Activated T-cell treated with anti-CD3 and anti-CD28 coated beads, Interleukin-2, amount 50 U/mL, for 4 hours (primary cell): ENCODE data around the gene FXN. TPM values are rescaled to one million over a fixed set of nuclear protein-coding genes. Genes with fewer than 3 reads are reported as not detected.
"Not testable (repeated sequence)": the region's sequence is repeated elsewhere in the genome, so short reads cannot be mapped to it uniquely, and the experiment has no call there.

Experiments used
- ATAC-seq, 2 donors: fragments of 200-7000 bp; cut with Tn5 transposase; one replicate each; pipeline ENCODE4 v1.10.0; 2021
- DNase-seq: peaks from one replicate; pipeline ENCODE4 v3.0.0-alpha.2; 2020
- H3K27me3 Mint-ChIP-seq: one replicate; pipeline ENCODE4 v1.8.0; 2021; ENCODE audit warnings: low read depth, mixed read lengths
- H3K36me3 Mint-ChIP-seq: one replicate; pipeline ENCODE4 v1.8.0; 2022; ENCODE audit warnings: mixed read lengths; ENCODE audit not compliant: insufficient read depth
- H3K4me1 Mint-ChIP-seq: one replicate; pipeline ENCODE4 v1.8.0; 2021; ENCODE audit warnings: low read depth, mixed read lengths
- H3K4me3 Mint-ChIP-seq: one replicate; pipeline ENCODE4 v1.8.0; 2021; ENCODE audit warnings: mild to moderate bottlenecking, moderate library complexity, mixed read lengths
- H3K9me3 Mint-ChIP-seq: one replicate; pipeline ENCODE4 v1.8.0; 2021; ENCODE audit warnings: mixed read lengths
- total RNA-seq, 3 donors: library from RNA; stranded (reverse); gene quantifications; one replicate each; pipeline ENCODE4 v1.2.1, GENCODE V29; 2021

FXN gene
- total RNA-seq, 3 donors from 2014 or later = 46.4 to 49.4 (median 46.7) TPM

- H3K9me3 Mint-ChIP-seq = no peaks in the 10 kb centered on the region
- no peak for ATAC-seq
- H3K4me3 Mint-ChIP-seq = no peak overlapping the region
- H3K27me3 Mint-ChIP-seq = no peaks in the 10 kb centered on the region
- H3K36me3 Mint-ChIP-seq = peaks cover 2% of the 10 kb centered on the region
- H3K4me1 Mint-ChIP-seq = no peaks in the 10 kb centered on the region
- DNase-seq = no peak
Measured at GRCh38 chr9:69089491-69089890, 53.9 kb downstream of the FXN start.

GRCh38 chr9:69090140-69090750 lies 54.7 kb downstream of the FXN start:
- no peak overlapping the region for H3K4me3 Mint-ChIP-seq
- ATAC-seq (no peak), DNase-seq (no peak)
- H3K27me3 Mint-ChIP-seq = no peaks in the 10 kb centered on the region
- no peaks in the 10 kb centered on the region for H3K9me3 Mint-ChIP-seq
- H3K36me3 Mint-ChIP-seq = peaks cover 2% of the 10 kb centered on the region
- no peaks in the 10 kb centered on the region for H3K4me1 Mint-ChIP-seq

GRCh38 chr9:69090946-69091345 lies 55.4 kb downstream of the FXN start:
- no peak overlapping the region for H3K4me3 Mint-ChIP-seq
- no peaks in the 10 kb centered on the region for H3K4me1 Mint-ChIP-seq
- H3K27me3 Mint-ChIP-seq = no peaks in the 10 kb centered on the region
- no peaks in the 10 kb centered on the region for H3K9me3 Mint-ChIP-seq
- no peak for ATAC-seq
- DNase-seq = no peak
- H3K36me3 Mint-ChIP-seq = peaks cover 2% of the 10 kb centered on the region

DNA sequence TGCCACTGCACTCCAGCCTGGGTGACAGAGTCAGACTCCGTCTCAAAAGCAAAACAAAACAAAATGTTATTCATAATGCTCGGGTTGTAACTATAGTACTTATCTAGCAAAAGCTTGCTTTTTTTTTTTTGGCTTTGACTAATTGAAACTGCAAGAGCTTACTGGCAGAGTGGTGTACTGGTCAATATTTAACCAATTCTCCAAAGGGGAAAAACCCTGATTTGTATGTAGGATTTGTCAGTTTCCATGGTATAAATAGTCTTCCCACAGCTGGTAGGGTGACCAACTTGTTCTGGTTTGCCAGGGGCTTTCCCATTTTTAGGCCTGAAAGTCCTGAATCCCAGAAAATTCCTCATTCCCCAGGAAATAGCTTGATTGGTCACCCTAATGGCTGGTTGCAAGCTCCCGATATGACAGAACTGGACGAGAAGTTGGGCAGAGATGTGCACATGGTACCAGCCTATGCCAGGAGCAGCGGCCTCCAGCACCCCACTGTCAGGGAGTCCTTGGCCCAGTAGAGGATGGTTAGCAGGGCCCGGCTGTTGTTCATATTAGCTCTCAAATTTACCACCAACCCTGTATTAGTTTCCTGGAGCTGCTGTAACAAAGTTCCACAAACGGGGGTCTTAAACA lies 58.0 kb downstream of the FXN start:
- no peak overlapping the region for H3K4me3 Mint-ChIP-seq
- no peaks in the 10 kb centered on the region for H3K36me3 Mint-ChIP-seq
- no peak for ATAC-seq
- H3K9me3 Mint-ChIP-seq = no peaks in the 10 kb centered on the region
- no peaks in the 10 kb centered on the region for H3K27me3 Mint-ChIP-seq
- DNase-seq = no peak
- H3K4me1 Mint-ChIP-seq = no peaks in the 10 kb centered on the region

DNA sequence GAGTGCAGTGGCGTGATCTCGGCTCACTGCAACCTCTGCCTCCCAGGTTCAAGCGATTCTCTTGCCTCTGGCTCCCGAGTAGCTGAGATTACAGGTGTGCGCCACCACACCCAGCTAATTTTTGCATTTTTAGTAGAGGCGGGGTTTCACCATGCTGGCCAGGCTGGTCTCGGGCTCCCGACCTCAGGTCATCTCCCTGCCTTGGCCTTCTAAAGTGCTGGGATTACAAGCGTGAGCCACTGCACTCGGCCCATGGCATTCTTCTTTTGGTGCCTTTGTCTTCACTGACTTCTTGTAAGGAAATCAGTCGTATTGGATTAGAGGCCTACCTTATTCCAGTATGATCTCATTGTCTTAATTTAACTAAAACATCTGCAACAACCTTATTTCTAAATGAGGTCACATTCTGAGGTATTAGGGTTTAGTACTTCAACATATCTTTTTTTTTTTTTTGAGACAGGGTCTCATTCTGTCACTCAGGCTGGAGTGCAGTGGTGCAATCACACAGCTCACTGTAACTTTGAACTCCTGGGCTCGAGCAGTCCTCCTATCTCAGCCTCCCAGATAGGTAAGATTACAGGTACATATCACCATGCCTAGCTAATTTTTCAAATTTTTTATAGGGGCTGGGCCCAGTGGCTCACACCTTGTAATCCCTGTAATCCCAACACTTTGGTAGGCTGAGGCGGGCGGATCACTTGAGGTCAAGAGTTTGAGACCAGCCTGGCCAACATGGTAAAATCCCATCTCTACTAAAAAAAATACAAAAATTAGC lies 59.0 kb downstream of the FXN start:
- not testable (repeated sequence) for DNase-seq, H3K36me3 Mint-ChIP-seq, H3K27me3 Mint-ChIP-seq, H3K4me1 Mint-ChIP-seq, ATAC-seq, H3K4me3 Mint-ChIP-seq, H3K9me3 Mint-ChIP-seq

GRCh38 chr9:69097064-69097463 lies 61.5 kb downstream of the FXN start:
- no peaks in the 10 kb centered on the region for H3K27me3 Mint-ChIP-seq
- H3K36me3 Mint-ChIP-seq = peaks cover 3% of the 10 kb centered on the region
- H3K4me3 Mint-ChIP-seq = no peak overlapping the region
- H3K9me3 Mint-ChIP-seq = no peaks in the 10 kb centered on the region
- no peak for DNase-seq
- no peaks in the 10 kb centered on the region for H3K4me1 Mint-ChIP-seq
- ATAC-seq = no peak

GRCh38 chr9:69097923-69098593 lies 62.5 kb downstream of the FXN start:
- Mint-ChIP-seq H3K9me3 (no peaks in the 10 kb centered on the region), H3K4me1 (no peaks in the 10 kb centered on the region), H3K36me3 (peaks cover 3% of the 10 kb centered on the region), H3K27me3 (no peaks in the 10 kb centered on the region), H3K4me3 (no peak overlapping the region)
- ATAC-seq = no peak
- DNase-seq = no peak

- not testable (repeated sequence) for H3K4me1 Mint-ChIP-seq, H3K9me3 Mint-ChIP-seq, ATAC-seq, H3K27me3 Mint-ChIP-seq, H3K4me3 Mint-ChIP-seq, H3K36me3 Mint-ChIP-seq, DNase-seq
Measured at GRCh38 chr9:69103348-69103996, 67.9 kb downstream of the FXN start.

- no peaks in the 10 kb centered on the region for H3K27me3 Mint-ChIP-seq
- H3K4me3 Mint-ChIP-seq = no peak overlapping the region
- H3K9me3 Mint-ChIP-seq = no peaks in the 10 kb centered on the region
- DNase-seq = no peak
- H3K4me1 Mint-ChIP-seq = no peaks in the 10 kb centered on the region
- H3K36me3 Mint-ChIP-seq = peaks cover 3% of the 10 kb centered on the region
- no peak for ATAC-seq
Measured at GRCh38 chr9:69104830-69105527, 69.4 kb downstream of the FXN start.

DNA sequence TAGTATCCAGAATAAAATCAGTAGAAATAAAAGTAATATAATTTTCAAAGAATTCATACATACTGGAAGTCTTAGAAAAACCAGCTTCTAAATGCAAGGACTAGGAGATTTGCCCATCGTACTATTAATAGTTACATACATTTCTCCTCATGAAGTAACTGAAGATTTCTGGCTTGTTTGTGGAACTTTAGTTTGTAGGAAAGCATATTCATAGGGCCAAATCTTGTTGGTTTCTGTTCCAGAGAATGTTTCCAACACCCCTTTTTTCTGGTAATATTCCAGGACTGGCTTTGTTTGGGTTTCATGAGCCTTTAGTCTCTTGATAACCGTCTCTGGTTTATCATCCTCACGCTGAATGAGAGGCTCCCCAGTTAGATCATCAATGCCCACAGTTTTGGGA lies 72.2 kb downstream of the FXN start:
- Mint-ChIP-seq H3K9me3 (no peaks in the 10 kb centered on the region), H3K27me3 (no peaks in the 10 kb centered on the region), H3K36me3 (no peaks in the 10 kb centered on the region), H3K4me1 (no peaks in the 10 kb centered on the region), H3K4me3 (no peak overlapping the region)
- ATAC-seq = no peak
- DNase-seq = no peak

GRCh38 chr9:69108706-69109105 lies 73.2 kb downstream of the FXN start:
- not testable (repeated sequence) for DNase-seq, H3K27me3 Mint-ChIP-seq, H3K4me1 Mint-ChIP-seq, H3K9me3 Mint-ChIP-seq, H3K36me3 Mint-ChIP-seq, ATAC-seq, H3K4me3 Mint-ChIP-seq

DNA sequence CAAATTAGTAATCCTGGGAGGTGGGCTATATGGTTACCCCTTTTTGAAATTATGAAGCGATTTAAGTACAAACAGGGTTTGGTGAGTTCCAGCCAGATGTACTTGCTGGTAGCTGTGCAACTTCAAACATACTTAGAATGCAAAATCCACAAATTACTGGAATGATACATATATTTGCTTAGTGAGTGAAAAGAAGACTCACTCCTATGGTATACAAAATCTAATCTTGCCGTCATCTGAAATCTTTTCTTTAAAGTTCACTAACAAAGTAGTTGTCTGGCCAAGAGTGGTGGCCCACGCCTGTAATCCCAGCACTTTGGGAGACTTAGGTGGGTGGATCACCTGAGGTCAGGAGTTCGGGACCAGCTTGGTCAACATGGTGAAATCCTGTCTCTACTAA lies 73.6 kb downstream of the FXN start:
- ATAC-seq = no peak
- Mint-ChIP-seq H3K4me1 (no peaks in the 10 kb centered on the region), H3K4me3 (no peak overlapping the region), H3K36me3 (no peaks in the 10 kb centered on the region), H3K27me3 (no peaks in the 10 kb centered on the region), H3K9me3 (no peaks in the 10 kb centered on the region)
- DNase-seq = no peak

GRCh38 chr9:69112646-69113045 lies 77.1 kb downstream of the FXN start:
- not testable (repeated sequence) for H3K4me1 Mint-ChIP-seq, H3K27me3 Mint-ChIP-seq, H3K9me3 Mint-ChIP-seq, H3K4me3 Mint-ChIP-seq, H3K36me3 Mint-ChIP-seq, ATAC-seq, DNase-seq

DNA sequence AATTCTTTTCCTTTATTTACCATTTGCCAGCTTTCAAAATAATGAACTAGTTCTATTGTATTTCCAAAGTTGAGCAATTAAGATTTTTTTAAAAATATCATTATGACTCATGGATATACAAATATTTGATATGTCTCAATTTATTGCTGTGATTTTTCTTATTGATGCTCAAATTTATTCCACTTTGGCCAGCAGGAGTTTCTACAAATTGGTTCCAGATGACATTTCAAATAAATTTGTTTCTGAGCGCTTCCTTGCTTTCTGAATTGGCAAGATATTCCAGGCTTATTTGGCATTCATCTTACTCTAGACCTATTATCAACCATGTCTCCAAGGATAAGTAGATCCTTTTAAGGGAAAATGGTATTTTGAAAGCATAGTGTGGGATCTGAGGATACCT lies 80.1 kb downstream of the FXN start:
- H3K9me3 Mint-ChIP-seq = no peaks in the 10 kb centered on the region
- DNase-seq (no peak), ATAC-seq (no peak)
- H3K4me1 Mint-ChIP-seq = no peaks in the 10 kb centered on the region
- no peaks in the 10 kb centered on the region for H3K27me3 Mint-ChIP-seq
- H3K36me3 Mint-ChIP-seq = no peaks in the 10 kb centered on the region
- no peak overlapping the region for H3K4me3 Mint-ChIP-seq
